ENCODE measurements around the gene TCERG1.

- TF ChIP-seq CTCF (conservative IDR thresholded peaks at IDR 0.05) (no peak), ZFX (IDR thresholded peaks at IDR 0.05) (no peak)
Measured at GRCh38 chr5:146538432-146538831, 91.3 kb downstream of the TCERG1 start.
